SK-N-SH treated with all-trans-retinoic acid at 6 μM for 48 hours (cell line): ENCODE measurements around the gene DPYD.

Experiments
- BACH2 ChIP-seq: fragments of 250-450 bp; sonication (Bioruptor Pico); IDR thresholded peaks from 2 replicates; pipeline ENCODE4 v1.9.0; 2021; ENCODE audit warnings: mild to moderate bottlenecking, borderline replicate concordance
- CREB5 ChIP-seq: fragments of 250-450 bp; sonication (Bioruptor Pico); IDR thresholded peaks from 2 replicates; pipeline ENCODE4 v1.5.1; 2020; ENCODE audit warnings: low read depth, mild to moderate bottlenecking, moderate library complexity
- ESRRG ChIP-seq: fragments of 250-450 bp; sonication (Bioruptor Pico); IDR thresholded peaks from 2 replicates; pipeline ENCODE4 v1.6.1; 2021; ENCODE audit warnings: mild to moderate bottlenecking
- PATZ1 ChIP-seq: fragments of 250-450 bp; sonication (Bioruptor Pico); IDR thresholded peaks from 2 replicates; pipeline ENCODE4 v1.8.0; 2020; ENCODE audit warnings: mild to moderate bottlenecking, moderate library complexity, borderline replicate concordance
- RARB ChIP-seq: fragments of 250-450 bp; sonication (Bioruptor Pico); IDR thresholded peaks from 2 replicates; pipeline ENCODE4 v1.8.0; 2021; ENCODE audit warnings: mild to moderate bottlenecking, moderate library complexity
- ZFP3 ChIP-seq: fragments of 250-450 bp; sonication (Bioruptor Pico); IDR thresholded peaks from 2 replicates; pipeline ENCODE4 v1.5.0; 2020; ENCODE audit warnings: mild to moderate bottlenecking, moderate library complexity
- ZNF8 ChIP-seq: fragments of 450-650 bp; formaldehyde crosslinking; IDR thresholded peaks from 2 replicates; pipeline ENCODE4 v1.5.0; 2020; ENCODE audit warnings: mild to moderate bottlenecking, moderate library complexity

- TF ChIP-seq CREB5 (CRISPR knock-in tag) (no peak), PATZ1 (no peak), ESRRG (no peak), BACH2 (CRISPR knock-in tag) (no peak), ZFP3 (CRISPR knock-in tag) (no peak), ZNF8 (no peak), RARB (CRISPR knock-in tag) (no peak)
These were observed 108.8 kb downstream of the DPYD start for GRCh38 chr1:97812076-97812475.
